Esophagus muscularis mucosa (tissue), 4 donors: ENCODE data around the gene DHRS7C. TPM values are rescaled to one million over a fixed set of nuclear protein-coding genes. Genes with fewer than 3 reads are reported as not detected.
A peak's percentile ranks its signal among the peaks of the same experiment; 100 is the strongest.

Source experiments
- DNase-seq: peaks from one replicate; pipeline ENCODE4 v3.0.0-alpha.2; 2017; ENCODE audit errors: extremely low spot score
- H3K27ac ChIP-seq, 4 donors: fragments of 200-600 bp; sonication (generic); replicated peaks in 1 of 4; 1 replicate in 3 of 4; 2 replicates in 1 of 4; pipeline ENCODE4 v1.5.1; 2016 to 2019; ENCODE audit warnings: mild to moderate bottlenecking in 1 of 4
- H3K27me3 ChIP-seq, 4 donors: fragments of 200-600 bp; sonication (generic); one replicate each; pipeline versions ENCODE4 v1.5.1 to v1.6.0; 2016 to 2019
- H3K36me3 ChIP-seq, 4 donors: fragments of 200-600 bp; sonication (generic); one replicate each; pipeline ENCODE4 v1.5.1; 2016 to 2019
- H3K4me1 ChIP-seq, 4 donors: fragments of 200-600 bp; sonication (generic); one replicate each; pipeline ENCODE4 v1.5.1; 2016 to 2019
- H3K4me3 ChIP-seq, 4 donors: fragments of 200-600 bp; sonication (generic); 1 replicate in 2 of 4; 2 replicates in 2 of 4; pipeline ENCODE4 v1.5.1; 2016 to 2019; ENCODE audit warnings: mild to moderate bottlenecking in 4 of 4, moderate library complexity in 1 of 4
- H3K9me3 ChIP-seq, 4 donors: fragments of 200-600 bp; sonication (generic); 1 replicate in 3 of 4; 2 replicates in 1 of 4; pipeline ENCODE4 v1.5.1; 2016 to 2019
- EP300 ChIP-seq: sonication (generic); formaldehyde crosslinking; IDR thresholded peaks from one replicate; pipeline ENCODE4 v1.6.1; 2017; ENCODE audit warnings: antibody characterized with exemption
- POLR2A ChIP-seq: fragments of 450-650 bp; IDR thresholded peaks from one replicate; pipeline ENCODE4 v1.6.1; 2017; ENCODE audit warnings: antibody characterized with exemption, moderate library complexity, mild to moderate bottlenecking, low read depth
- POLR2AphosphoS5 ChIP-seq, 2 donors: sonication (generic); formaldehyde crosslinking; IDR thresholded peaks; one replicate each; pipeline ENCODE4 v1.6.1; 2017; ENCODE audit warnings: antibody characterized with exemption in 2 of 2
- WGBS: methylation state at CpG from one replicate; pipeline ENCODE4 v1.1.5; 2018; 5-methylcytosine and 5-hydroxymethylcytosine counted together
- intact Hi-C: fragments of 100-400 bp; cut with DNase I; formaldehyde crosslinking; loops from one replicate; pipeline ENCODE4 v1.15.1; 2023
- total RNA-seq, 4 donors: library from RNA; depleted of rRNA; stranded (reverse); fragments of >200 nt; gene quantifications; one replicate each; pipeline versions ENCODE4 v1.1.0 to v1.2.1, GENCODE V29; 2016
- TF ChIP-seq, protein P1 (sequence below), 3 experiments: fragments of 200-600 bp in 2 of 3; fragments of 450-650 bp in 1 of 3; sonication (generic) in 2 of 3; IDR thresholded peaks; one replicate each; pipeline ENCODE4 v1.5.1; 2017 to 2019; ENCODE audit warnings: antibody characterized with exemption in 3 of 3, mild to moderate bottlenecking in 2 of 3, moderate library complexity in 1 of 3

DHRS7C gene
- total RNA-seq, 4 donors from 2014 or later, result not detected

DNA sequence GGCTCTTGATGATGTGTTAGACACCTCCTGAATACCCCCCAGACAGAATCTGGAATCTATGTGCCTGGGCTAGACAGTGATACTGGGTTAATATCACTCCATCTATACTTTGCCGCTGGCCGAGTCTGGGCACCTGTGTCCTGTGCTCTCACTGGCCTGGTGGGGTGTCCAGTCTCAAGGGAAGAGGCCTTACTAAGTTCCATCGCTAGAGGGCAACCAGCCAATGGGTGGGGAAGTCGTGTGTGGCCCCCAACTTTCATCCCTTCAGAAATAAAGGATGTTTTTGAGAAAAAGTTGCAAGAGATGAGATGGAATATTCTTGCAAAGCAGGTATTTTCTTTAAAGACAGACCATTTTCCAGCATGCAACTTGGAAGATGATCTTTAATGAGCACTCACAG, 32.7 kb upstream of the DHRS7C start:
- H3K36me3 ChIP-seq, result no peaks in the 10 kb centered on the region
- no peak for TF ChIP-seq POLR2AphosphoS5 (IDR thresholded peaks at IDR 0.05)
- no peak for TF ChIP-seq EP300
- TF ChIP-seq POLR2A, result no peak
- TF ChIP-seq, protein P1, sequence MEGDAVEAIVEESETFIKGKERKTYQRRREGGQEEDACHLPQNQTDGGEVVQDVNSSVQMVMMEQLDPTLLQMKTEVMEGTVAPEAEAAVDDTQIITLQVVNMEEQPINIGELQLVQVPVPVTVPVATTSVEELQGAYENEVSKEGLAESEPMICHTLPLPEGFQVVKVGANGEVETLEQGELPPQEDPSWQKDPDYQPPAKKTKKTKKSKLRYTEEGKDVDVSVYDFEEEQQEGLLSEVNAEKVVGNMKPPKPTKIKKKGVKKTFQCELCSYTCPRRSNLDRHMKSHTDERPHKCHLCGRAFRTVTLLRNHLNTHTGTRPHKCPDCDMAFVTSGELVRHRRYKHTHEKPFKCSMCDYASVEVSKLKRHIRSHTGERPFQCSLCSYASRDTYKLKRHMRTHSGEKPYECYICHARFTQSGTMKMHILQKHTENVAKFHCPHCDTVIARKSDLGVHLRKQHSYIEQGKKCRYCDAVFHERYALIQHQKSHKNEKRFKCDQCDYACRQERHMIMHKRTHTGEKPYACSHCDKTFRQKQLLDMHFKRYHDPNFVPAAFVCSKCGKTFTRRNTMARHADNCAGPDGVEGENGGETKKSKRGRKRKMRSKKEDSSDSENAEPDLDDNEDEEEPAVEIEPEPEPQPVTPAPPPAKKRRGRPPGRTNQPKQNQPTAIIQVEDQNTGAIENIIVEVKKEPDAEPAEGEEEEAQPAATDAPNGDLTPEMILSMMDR (IDR thresholded peaks at IDR 0.05), result no peak
- no peaks in the 10 kb centered on the region for H3K27me3 ChIP-seq
- 63% methylated on average over 4 of the region's 4 CpGs for WGBS
- peaks cover 0 to 41% (median 32%) of the 10 kb centered on the region in 4 donors for H3K4me1 ChIP-seq
- no peak for DNase-seq
- H3K4me3 ChIP-seq, result no peak overlapping the region
- intact Hi-C loops, result no loop called here
- no peaks in the 10 kb centered on the region for H3K9me3 ChIP-seq
- H3K27ac ChIP-seq, result no peak overlapping the region

DNA sequence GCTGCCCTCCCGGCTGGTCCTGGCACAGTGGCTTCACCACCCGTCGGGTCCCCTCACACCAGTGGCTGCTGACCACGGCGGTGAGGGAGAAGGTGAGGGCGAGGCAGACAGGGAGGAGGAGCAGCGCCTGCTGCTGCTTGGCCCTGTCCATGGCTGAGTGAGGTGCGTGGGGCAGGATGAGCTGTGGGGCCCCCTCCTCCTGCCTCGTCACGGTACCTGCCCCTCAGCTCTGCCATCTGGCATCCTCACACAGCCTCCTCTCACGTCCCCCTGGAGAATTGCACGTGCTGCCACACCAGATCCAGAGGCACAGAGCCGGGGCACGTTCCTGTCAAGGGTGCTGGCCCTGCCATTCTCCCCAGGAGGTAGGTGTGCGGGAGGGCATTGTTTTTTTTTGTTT, 30.5 kb upstream of the DHRS7C start, which contains the start of gene GSG1L2:
Gene GSG1L2 (minus strand): TSS at position 159 of the 400 bp plus-strand sequence. CDS start 8 bp downstream, at position 151.
- H3K9me3 ChIP-seq, result no peaks in the 10 kb centered on the region
- 66% methylated on average over 15 of the region's 15 CpGs for WGBS
- H3K4me1 ChIP-seq, result peaks cover 0 to 24% (median 20%) of the 10 kb centered on the region in 4 donors
- intact Hi-C loops, result no loop called here
- H3K27me3 ChIP-seq, result no peaks in the 10 kb centered on the region
- no peak within 1 kb of the TSS for H3K4me3 ChIP-seq
- TF ChIP-seq POLR2AphosphoS5 (IDR thresholded peaks at IDR 0.05) (no peak), POLR2A (no peak), EP300 (no peak)
- TF ChIP-seq, protein P1 (IDR thresholded peaks at IDR 0.05), result no peak
- no peaks in the 10 kb centered on the region for H3K36me3 ChIP-seq
- DNase-seq, result no peak
- peak within 1 kb of the TSS in 2 of 4 donors; percentile 27 to 28 for H3K27ac ChIP-seq

DNA sequence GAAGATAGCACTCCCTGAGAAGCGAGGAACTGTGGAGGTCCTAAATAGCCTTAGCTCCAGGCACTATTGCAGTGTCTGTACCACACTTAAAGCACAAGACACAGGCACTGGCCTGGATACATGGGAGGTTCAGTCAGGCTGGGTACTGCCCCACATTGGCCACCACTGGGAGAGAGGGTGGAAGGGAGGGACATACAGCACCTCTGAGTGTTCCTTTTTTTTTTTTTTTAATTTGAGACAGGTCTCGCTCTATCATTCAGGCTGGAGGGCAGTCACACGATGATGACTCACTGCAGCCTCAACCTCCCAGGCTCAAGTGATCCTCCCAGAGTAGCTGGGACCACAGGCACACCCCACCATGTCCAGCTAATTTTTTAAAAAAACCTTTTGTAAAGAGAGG, 29.1 kb upstream of the DHRS7C start:
- WGBS, result 74% methylated on average over 3 of the region's 3 CpGs
- no peak for TF ChIP-seq POLR2A
- TF ChIP-seq POLR2AphosphoS5 (IDR thresholded peaks at IDR 0.05), result no peak
- TF ChIP-seq EP300, result no peak
- TF ChIP-seq, protein P1 (IDR thresholded peaks at IDR 0.05), result no peak
- no peak for DNase-seq
- Histone ChIP-seq H3K27ac (peak overlapping the region in 2 of 4 donors; percentile 27 to 28), H3K4me1 (peaks cover 0 to 17% (median 14%) of the 10 kb centered on the region in 4 donors), H3K36me3 (no peaks in the 10 kb centered on the region), H3K9me3 (no peaks in the 10 kb centered on the region), H3K27me3 (no peaks in the 10 kb centered on the region), H3K4me3 (no peak overlapping the region)
- intact Hi-C loops, result no loop called here

DNA sequence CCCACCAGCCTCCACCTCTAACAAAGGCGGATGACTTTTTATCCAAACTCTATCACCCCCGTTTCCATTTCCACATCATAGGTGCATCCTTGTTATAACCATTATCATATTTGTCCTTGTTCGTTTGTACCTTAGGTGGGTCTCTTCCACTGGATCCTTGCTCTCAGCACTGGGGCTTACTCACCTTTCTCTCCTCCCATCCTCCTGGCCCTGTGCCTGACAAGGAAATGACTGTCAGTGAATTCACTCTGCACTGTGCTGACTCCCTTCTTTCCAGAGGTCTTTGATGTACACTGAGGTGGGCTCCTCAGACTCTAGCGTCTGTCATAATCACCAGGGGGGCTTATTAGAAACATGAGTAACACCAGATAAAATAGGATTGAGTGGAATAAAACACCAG, 27.4 kb upstream of the DHRS7C start:
- H3K9me3 ChIP-seq, result no peaks in the 10 kb centered on the region
- 59% methylated on average over 4 of the region's 4 CpGs for WGBS
- TF ChIP-seq EP300, result no peak
- no peak for TF ChIP-seq POLR2AphosphoS5 (IDR thresholded peaks at IDR 0.05)
- TF ChIP-seq, protein P1 (IDR thresholded peaks at IDR 0.05), result no peak
- no peak for TF ChIP-seq POLR2A
- no peak overlapping the region for H3K4me3 ChIP-seq
- H3K27me3 ChIP-seq, result no peaks in the 10 kb centered on the region
- intact Hi-C loops, result no loop called here
- H3K4me1 ChIP-seq, result peaks cover 0 to 16% (median 10%) of the 10 kb centered on the region in 4 donors
- no peak overlapping the region for H3K27ac ChIP-seq
- DNase-seq, result no peak
- no peaks in the 10 kb centered on the region for H3K36me3 ChIP-seq

DNA sequence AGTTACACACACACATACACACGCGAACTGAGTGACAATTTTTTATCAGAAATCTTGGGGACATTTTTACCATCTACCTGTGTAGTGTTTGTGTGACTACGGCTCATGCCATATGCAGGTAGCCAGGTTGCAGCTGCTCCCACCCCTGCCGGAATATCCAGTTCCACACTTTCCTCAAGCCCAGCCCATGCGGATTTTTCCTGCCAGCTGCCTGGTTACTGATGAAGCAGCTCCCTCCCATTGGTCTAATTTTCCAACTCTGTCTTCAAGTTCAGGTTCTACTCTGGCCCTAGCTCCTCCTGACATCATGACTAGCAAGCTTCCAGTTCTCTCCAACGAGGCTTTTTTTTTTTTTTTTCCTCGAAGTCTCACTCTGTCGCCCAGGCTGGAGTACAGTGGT, 25.7 kb upstream of the DHRS7C start:
- TF ChIP-seq POLR2A (no peak), EP300 (no peak), POLR2AphosphoS5 (IDR thresholded peaks at IDR 0.05) (no peak)
- TF ChIP-seq, protein P1 (IDR thresholded peaks at IDR 0.05), result no peak
- Histone ChIP-seq H3K4me3 (no peak overlapping the region), H3K27me3 (no peaks in the 10 kb centered on the region), H3K4me1 (peaks cover 0 to 16% (median 10%) of the 10 kb centered on the region in 4 donors), H3K27ac (no peak overlapping the region), H3K9me3 (no peaks in the 10 kb centered on the region), H3K36me3 (no peaks in the 10 kb centered on the region)
- 49% methylated on average over 8 of the region's 8 CpGs for WGBS
- no peak for DNase-seq
- intact Hi-C loops, result no loop called here
